HCT116 (cell line): ENCODE results near the gene OSBPL1A. TPM values are rescaled to one million over a fixed set of nuclear protein-coding genes. Genes with fewer than 3 reads are reported as not detected.

Source experiments
- ATAC-seq: fragments of 200-7000 bp; cut with Tn5 transposase; 2 replicates; pipeline ENCODE4 v1.9.1; 2020; ENCODE audit warnings: mild to moderate bottlenecking, moderate library complexity
- BruUV-seq: library from RNA; stranded (reverse); fragments of 400-500 nt; replicated peaks from 2 replicates; lab custom pipeline; 2021; lab: Mats Ljungman, UMichigan
- CTCF ChIA-PET: fragments of 300-600 bp; sonication (Branson Sonifier 250); formaldehyde crosslinking; loops from one replicate; lab custom pipeline; 2021; ENCODE audit warnings: antibody characterized with exemption; lab: Charles Lee
- POLR2A ChIA-PET: fragments of 300-600, 350-600 bp; sonication (Branson Sonifier 250); formaldehyde crosslinking; loops from one replicate; lab custom pipeline; 2021; ENCODE audit warnings: antibody characterized with exemption; lab: Charles Lee
- RAD21 ChIA-PET, 2 experiments: fragments of 300-600 bp; sonication (Branson Sonifier 250); formaldehyde crosslinking; loops; one replicate each; lab custom pipeline; 2023; ENCODE audit warnings: low total read pairs in 2 of 2; ENCODE audit not compliant: uncharacterized antibody in 2 of 2, unreplicated experiment in 2 of 2, low non-redundant PET in 1 of 2; lab: Charles Lee
- DNase-seq: peaks from one replicate; pipeline ENCODE4 v3.0.0-alpha.2; 2010; ENCODE audit warnings: low read depth, low spot score
- H2AFZ ChIP-seq: fragments of 200-600 bp; shearing (Covaris generic), sonication (generic); 2 replicates; pipeline ENCODE4 v1.6.1; 2017; ENCODE audit warnings: low read depth, mixed run types, mixed read lengths, antibody characterized with exemption, low read length; ENCODE audit not compliant: poor library complexity, severe bottlenecking
- H3K27ac ChIP-seq: 2 replicates; pipeline ENCODE4 v1.5.1; 2012; ENCODE audit warnings: low read depth, low read length
- H3K27me3 ChIP-seq: fragments of 200-600 bp; sonication (generic); 2 replicates; pipeline ENCODE4 v1.6.1; 2016; ENCODE audit warnings: mixed run types, low read length, mixed read lengths; ENCODE audit not compliant: insufficient read depth
- H3K36me3 ChIP-seq, 2 experiments: fragments of 200-500 bp in 1 of 2; fragments of 200-600 bp in 1 of 2; sonication (Bioruptor generic) in 1 of 2; sonication (generic) in 1 of 2; 2 replicates each; pipeline versions ENCODE4 v1.5.1 to v1.6.1; 2014 to 2016; ENCODE audit warnings: low read length in 2 of 2, inconsistent platforms in 1 of 2, mixed read lengths in 1 of 2, mixed run types in 1 of 2; ENCODE audit not compliant: insufficient read depth in 2 of 2, control insufficient read depth in 1 of 2
- H3K4me1 ChIP-seq, 2 experiments: fragments of 200-600 bp in 1 of 2; sonication (generic) in 1 of 2; 2 replicates each; pipeline versions ENCODE4 v1.5.1 to v1.6.1; 2012 to 2017; ENCODE audit warnings: low read length in 2 of 2, inconsistent platforms in 1 of 2, mild to moderate bottlenecking in 1 of 2, mixed read lengths in 1 of 2, mixed run types in 1 of 2, moderate library complexity in 1 of 2; ENCODE audit not compliant: insufficient read depth in 2 of 2, control insufficient read depth in 1 of 2
- H3K4me2 ChIP-seq: fragments of 200-600 bp; sonication (generic); 2 replicates; pipeline ENCODE4 v1.6.1; 2017; ENCODE audit warnings: mixed run types, low read length, mixed read lengths
- H3K4me3 ChIP-seq, 2 experiments: fragments of 200-600 bp in 1 of 2; sonication (generic) in 1 of 2; replicated peaks in 1 of 2; 2 replicates each; pipeline ENCODE4 v1.5.1; 2011 to 2016; ENCODE audit warnings: low read length in 2 of 2, control low read depth in 1 of 2, low read depth in 1 of 2, mild to moderate bottlenecking in 1 of 2, mixed read lengths in 1 of 2, mixed run types in 1 of 2
- H3K79me2 ChIP-seq: fragments of 200-600 bp; sonication (generic); 2 replicates; pipeline ENCODE4 v1.6.1; 2017; ENCODE audit warnings: mild to moderate bottlenecking, mixed run types, low read length, moderate library complexity, mixed read lengths; ENCODE audit not compliant: insufficient read depth
- H3K9ac ChIP-seq: fragments of 200-600 bp; sonication (generic); 2 replicates; pipeline ENCODE4 v1.6.1; 2016; ENCODE audit warnings: low read length, mixed read lengths
- H3K9me2 ChIP-seq: fragments of 200-600 bp; sonication (generic), shearing (Covaris generic); 2 replicates; pipeline ENCODE4 v1.6.1; 2017; ENCODE audit warnings: mixed run types, mild to moderate bottlenecking, moderate library complexity; ENCODE audit not compliant: insufficient read depth
- H3K9me3 ChIP-seq, 2 experiments: fragments of 200-500 bp in 1 of 2; fragments of 200-600 bp in 1 of 2; sonication (Bioruptor generic) in 1 of 2; sonication (generic) in 1 of 2; 2 replicates each; pipeline ENCODE4 v1.6.1; 2014 to 2017; ENCODE audit warnings: low read length in 2 of 2, mixed read lengths in 2 of 2, inconsistent platforms in 1 of 2, low read depth in 1 of 2, mild to moderate bottlenecking in 1 of 2, mixed run types in 1 of 2, moderate library complexity in 1 of 2; ENCODE audit not compliant: control insufficient read depth in 1 of 2, insufficient read depth in 1 of 2
- H4K20me1 ChIP-seq: fragments of 200-600 bp; sonication (generic), shearing (Covaris generic); 2 replicates; pipeline ENCODE4 v1.6.1; 2017; ENCODE audit warnings: mixed run types, mild to moderate bottlenecking, moderate library complexity; ENCODE audit not compliant: insufficient read depth
- CEBPB ChIP-seq: IDR thresholded peaks from 2 replicates; pipeline ENCODE4 v1.6.1; 2012; ENCODE audit warnings: low read depth
- EGR1 ChIP-seq: IDR thresholded peaks from 2 replicates; pipeline ENCODE4 v1.6.1; 2012; ENCODE audit warnings: low read depth
- ELF1 ChIP-seq: IDR thresholded peaks from 2 replicates; pipeline ENCODE4 v1.6.1; 2012; ENCODE audit warnings: low read depth, borderline replicate concordance
- EZH2phosphoT487 ChIP-seq: fragments of 200-600 bp; IDR thresholded peaks from 2 replicates; pipeline ENCODE4 v1.6.1; 2018; ENCODE audit warnings: antibody characterized with exemption, borderline replicate concordance
- FOSL1 ChIP-seq: IDR thresholded peaks from 2 replicates; pipeline ENCODE4 v1.6.1; 2012; ENCODE audit warnings: low read depth
- JUND ChIP-seq: IDR thresholded peaks from 2 replicates; pipeline ENCODE4 v1.6.1; 2012
- POLR2A ChIP-seq: IDR thresholded peaks from 2 replicates; pipeline ENCODE4 v1.7.0; 2011; ENCODE audit warnings: borderline replicate concordance; ENCODE audit not compliant: insufficient read depth, insufficient read length; ENCODE audit errors: extremely low read depth
- RAD21 ChIP-seq: IDR thresholded peaks from 2 replicates; pipeline ENCODE4 v1.6.1; 2012; ENCODE audit warnings: low read depth, mild to moderate bottlenecking
- REST ChIP-seq: IDR thresholded peaks from 2 replicates; pipeline ENCODE4 v1.6.1; 2012; ENCODE audit warnings: low read depth
- SIN3A ChIP-seq: IDR thresholded peaks from 2 replicates; pipeline ENCODE4 v1.6.1; 2012; ENCODE audit warnings: low read depth
- SRF ChIP-seq: IDR thresholded peaks from 2 replicates; pipeline ENCODE4 v1.6.1; 2012; ENCODE audit warnings: low read depth
- TCF7L2 ChIP-seq: IDR thresholded peaks from 2 replicates; pipeline ENCODE4 v1.7.0; 2011; ENCODE audit warnings: borderline replicate concordance, inconsistent platforms; ENCODE audit not compliant: insufficient read depth, insufficient read length; ENCODE audit errors: extremely low read depth
- YY1 ChIP-seq: IDR thresholded peaks from 2 replicates; pipeline ENCODE4 v1.6.1; 2011; ENCODE audit warnings: low read length, low read depth, moderate library complexity, mild to moderate bottlenecking; ENCODE audit not compliant: insufficient replicate concordance; ENCODE audit errors: extremely low read depth
- ZFX ChIP-seq: fragments of 450-650 bp; IDR thresholded peaks from 2 replicates; pipeline ENCODE4 v1.6.1; 2017
- ZNF274 ChIP-seq: fragments of 200-500 bp; sonication (Bioruptor generic); IDR thresholded peaks from 2 replicates; pipeline ENCODE4 v1.6.1; 2014; ENCODE audit warnings: mild to moderate bottlenecking, low read depth, low read length, inconsistent platforms
- intact Hi-C: fragments of 100-400 bp; cut with micrococcal nuclease; formaldehyde crosslinking; loops from 2 replicates; pipeline ENCODE4 v1.10.0; 2022
- total RNA-seq: library from RNA; stranded (reverse); gene quantifications from one replicate; pipeline ENCODE4 v1.2.1, GENCODE V29; 2021; ENCODE audit not compliant: unreplicated experiment
- TF ChIP-seq, protein P1 (sequence below): IDR thresholded peaks from 2 replicates; pipeline ENCODE4 v1.6.1; 2011; ENCODE audit warnings: mild to moderate bottlenecking, low read length, moderate library complexity; ENCODE audit not compliant: insufficient replicate concordance; ENCODE audit errors: extremely low read depth
- TF ChIP-seq, protein P2 (sequence below): IDR thresholded peaks from 2 replicates; pipeline ENCODE4 v1.6.1; 2012
- TF ChIP-seq, protein P3 (sequence below): IDR thresholded peaks from 2 replicates; pipeline ENCODE4 v1.6.1; 2012

The OSBPL1A gene
- total RNA-seq, 1 experiment from 2014 or later: 18.9 TPM

DNA sequence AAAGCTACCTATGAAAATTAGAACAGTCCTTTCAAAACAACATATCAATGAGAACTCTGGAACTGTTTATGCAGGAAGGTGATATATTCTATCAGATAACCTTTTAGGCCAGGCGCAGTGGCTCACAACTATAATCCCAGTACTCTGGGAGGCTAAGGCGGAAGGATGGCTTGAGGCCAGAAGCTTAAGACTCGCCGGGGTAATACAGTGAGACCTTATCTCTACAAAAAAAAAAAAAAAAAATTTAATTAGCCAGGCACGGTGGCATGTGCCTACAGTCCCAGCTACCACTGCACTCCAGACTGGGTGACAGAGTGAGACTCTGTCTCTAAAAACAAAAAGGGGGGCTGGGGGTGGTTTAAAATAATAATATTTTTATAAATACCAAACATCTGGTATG lies 77.9 kb downstream of the OSBPL1A start:
- Histone ChIP-seq H4K20me1 (no peaks in the 10 kb centered on the region), H3K27me3 (no peaks in the 10 kb centered on the region), H2AFZ (no peak overlapping the region), H3K36me3 (no peaks in the 10 kb centered on the region; a peak in 1 of 4 replicates), H3K4me1 (peaks cover 8 to 32% of the 10 kb centered on the region in 2 experiments), H3K4me2 (no peak overlapping the region)
- POLR2A ChIA-PET: no interaction called here
- RAD21 ChIA-PET: no interaction called here
- ATAC-seq: no peak
- no peak for DNase-seq
- TF ChIP-seq YY1 (no peak), SIN3A (no peak), TCF7L2 (no peak), JUND (no peak), FOSL1 (no peak), EZH2phosphoT487 (no peak), POLR2A (no peak), ZNF274 (no peak), ZFX (no peak), ELF1 (no peak), CEBPB (no peak), EGR1 (no peak), REST (no peak), RAD21 (no peak), SRF (no peak)
- TF ChIP-seq, protein P1, sequence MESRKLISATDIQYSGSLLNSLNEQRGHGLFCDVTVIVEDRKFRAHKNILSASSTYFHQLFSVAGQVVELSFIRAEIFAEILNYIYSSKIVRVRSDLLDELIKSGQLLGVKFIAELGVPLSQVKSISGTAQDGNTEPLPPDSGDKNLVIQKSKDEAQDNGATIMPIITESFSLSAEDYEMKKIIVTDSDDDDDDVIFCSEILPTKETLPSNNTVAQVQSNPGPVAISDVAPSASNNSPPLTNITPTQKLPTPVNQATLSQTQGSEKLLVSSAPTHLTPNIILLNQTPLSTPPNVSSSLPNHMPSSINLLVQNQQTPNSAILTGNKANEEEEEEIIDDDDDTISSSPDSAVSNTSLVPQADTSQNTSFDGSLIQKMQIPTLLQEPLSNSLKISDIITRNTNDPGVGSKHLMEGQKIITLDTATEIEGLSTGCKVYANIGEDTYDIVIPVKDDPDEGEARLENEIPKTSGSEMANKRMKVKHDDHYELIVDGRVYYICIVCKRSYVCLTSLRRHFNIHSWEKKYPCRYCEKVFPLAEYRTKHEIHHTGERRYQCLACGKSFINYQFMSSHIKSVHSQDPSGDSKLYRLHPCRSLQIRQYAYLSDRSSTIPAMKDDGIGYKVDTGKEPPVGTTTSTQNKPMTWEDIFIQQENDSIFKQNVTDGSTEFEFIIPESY: no peak
- TF ChIP-seq, protein P2, sequence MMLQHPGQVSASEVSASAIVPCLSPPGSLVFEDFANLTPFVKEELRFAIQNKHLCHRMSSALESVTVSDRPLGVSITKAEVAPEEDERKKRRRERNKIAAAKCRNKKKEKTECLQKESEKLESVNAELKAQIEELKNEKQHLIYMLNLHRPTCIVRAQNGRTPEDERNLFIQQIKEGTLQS: no peak
- TF ChIP-seq, protein P3, sequence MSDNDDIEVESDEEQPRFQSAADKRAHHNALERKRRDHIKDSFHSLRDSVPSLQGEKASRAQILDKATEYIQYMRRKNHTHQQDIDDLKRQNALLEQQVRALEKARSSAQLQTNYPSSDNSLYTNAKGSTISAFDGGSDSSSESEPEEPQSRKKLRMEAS: no peak
- TF ChIP-seq, all 23 proteins: peak for 0
- H3K9me2 ChIP-seq: no peaks in the 10 kb centered on the region
- BruUV-seq: no TSS peak
- intact Hi-C loops: no loop called here
- no peaks in the 10 kb centered on the region for H3K79me2 ChIP-seq
- H3K27ac ChIP-seq: no peak overlapping the region
- no peak overlapping the region for H3K4me3 ChIP-seq
- CTCF ChIA-PET: no interaction called here
- no peak overlapping the region for H3K9ac ChIP-seq
- H3K9me3 ChIP-seq: no peaks in the 10 kb centered on the region
